Mammary epithelial cell (primary cell): ENCODE measurements around the gene TUT7.

ENCODE experiments used
- CTCF ChIP-seq, 2 donors: IDR thresholded peaks in 1 of 2; conservative IDR thresholded peaks in 1 of 2; 2 replicates each; pipeline ENCODE4 v1.5.1; 2011 to 2012; ENCODE audit warnings: inconsistent platforms in 2 of 2, low read length in 2 of 2, mild to moderate bottlenecking in 2 of 2, control low read depth in 1 of 2, low read depth in 1 of 2; ENCODE audit not compliant: insufficient read depth in 1 of 2; ENCODE audit errors: extremely low read depth in 1 of 2
- EZH2 ChIP-seq: IDR thresholded peaks from 2 replicates; pipeline ENCODE4 v1.6.1; 2012; ENCODE audit warnings: low read length, inconsistent platforms, borderline replicate concordance

GRCh38 chr9:86250123-86250522 is 104.1 kb downstream of the TUT7 start:
- TF ChIP-seq CTCF (conservative IDR thresholded peaks at IDR 0.05 in 1 of 2, IDR thresholded peaks at IDR 0.05 in 1 of 2; ENCODE audit: extremely low read depth in 1 of 2, insufficient read depth in 1 of 2, low read depth in 1 of 2, low read length in 2 of 2) (no peak), EZH2 (no peak)
